GM12891 (cell line): ENCODE measurements around the gene TAF13.
"Not testable (repeated sequence)": the region's sequence is repeated elsewhere in the genome, so short reads cannot be mapped to it uniquely, and the experiment has no call there.

Experiments used
- POLR2A ChIP-seq: IDR thresholded peaks from 2 replicates; pipeline ENCODE4 v1.6.1; 2011; ENCODE audit warnings: low read depth, low read length, control low read depth
- POLR2AphosphoS5 ChIP-seq: IDR thresholded peaks from 2 replicates; pipeline ENCODE4 v1.6.1; 2011; ENCODE audit warnings: low read depth, low read length, control low read depth
- TAF1 ChIP-seq: IDR thresholded peaks from 2 replicates; pipeline ENCODE4 v1.6.1; 2011; ENCODE audit warnings: low read depth, low read length, control low read depth

GRCh38 chr1:109029493-109029892 lies 46.3 kb downstream of the TAF13 start:
- TF ChIP-seq POLR2A, TAF1, POLR2AphosphoS5: not testable (repeated sequence)
